H1 (cell line): ENCODE measurements around the gene MIB1.

Experiments used
- CEBPB ChIP-seq: IDR thresholded peaks from 2 replicates; pipeline ENCODE4 v1.6.1; 2012; ENCODE audit warnings: low read depth, low read length
- EP300 ChIP-seq, 2 experiments: IDR thresholded peaks; 1 replicate in 1 of 2; 2 replicates in 1 of 2; pipeline ENCODE4 v1.6.1; 2011 to 2012; ENCODE audit warnings: low read depth in 2 of 2, low read length in 2 of 2, mild to moderate bottlenecking in 2 of 2, borderline replicate concordance in 1 of 2, inconsistent platforms in 1 of 2, moderate library complexity in 1 of 2
- HDAC2 ChIP-seq, 2 experiments: fragments of 300-600 bp in 1 of 2; sonication (generic) in 1 of 2; IDR thresholded peaks; 2 replicates each; pipeline ENCODE4 v1.6.1; 2011 to 2012; ENCODE audit warnings: low read depth in 2 of 2, low read length in 2 of 2, mild to moderate bottlenecking in 2 of 2, moderate library complexity in 2 of 2, borderline replicate concordance in 1 of 2, inconsistent platforms in 1 of 2
- JUND ChIP-seq: IDR thresholded peaks from 2 replicates; pipeline ENCODE4 v1.6.1; 2011; ENCODE audit warnings: mild to moderate bottlenecking, improper control_type of control experiment, low read length
- NRF1 ChIP-seq: IDR thresholded peaks from 2 replicates; pipeline ENCODE4 v1.6.1; 2011; ENCODE audit warnings: mild to moderate bottlenecking, low read depth, low read length, improper control_type of control experiment
- TCF12 ChIP-seq: IDR thresholded peaks from 2 replicates; pipeline ENCODE4 v1.6.1; 2011; ENCODE audit warnings: low read depth, mild to moderate bottlenecking, low read length
- TF ChIP-seq, protein P1 (sequence below), 3 experiments: IDR thresholded peaks; 1 replicate in 2 of 3; 2 replicates in 1 of 3; pipeline versions ENCODE4 v1.5.1 to v1.6.1; 2011; ENCODE audit warnings: low read length in 3 of 3, mild to moderate bottlenecking in 3 of 3, inconsistent platforms in 2 of 3, low read depth in 1 of 3, moderate library complexity in 1 of 3; ENCODE audit not compliant: insufficient read depth in 1 of 3; ENCODE audit errors: control extremely low read depth in 1 of 3

GRCh38 chr18:21759836-21760235, 19.2 kb downstream of the MIB1 start:
- TF ChIP-seq EP300 (IDR thresholded peaks at IDR 0.05; ENCODE audit: borderline replicate concordance in 1 of 2, low read depth in 2 of 2, low read length in 2 of 2) (no peak), NRF1 (no peak), CEBPB (no peak), HDAC2 (IDR thresholded peaks at IDR 0.05; ENCODE audit: borderline replicate concordance in 1 of 2, low read depth in 2 of 2, low read length in 2 of 2) (no peak), JUND (no peak), TCF12 (no peak)
- TF ChIP-seq, protein P1, sequence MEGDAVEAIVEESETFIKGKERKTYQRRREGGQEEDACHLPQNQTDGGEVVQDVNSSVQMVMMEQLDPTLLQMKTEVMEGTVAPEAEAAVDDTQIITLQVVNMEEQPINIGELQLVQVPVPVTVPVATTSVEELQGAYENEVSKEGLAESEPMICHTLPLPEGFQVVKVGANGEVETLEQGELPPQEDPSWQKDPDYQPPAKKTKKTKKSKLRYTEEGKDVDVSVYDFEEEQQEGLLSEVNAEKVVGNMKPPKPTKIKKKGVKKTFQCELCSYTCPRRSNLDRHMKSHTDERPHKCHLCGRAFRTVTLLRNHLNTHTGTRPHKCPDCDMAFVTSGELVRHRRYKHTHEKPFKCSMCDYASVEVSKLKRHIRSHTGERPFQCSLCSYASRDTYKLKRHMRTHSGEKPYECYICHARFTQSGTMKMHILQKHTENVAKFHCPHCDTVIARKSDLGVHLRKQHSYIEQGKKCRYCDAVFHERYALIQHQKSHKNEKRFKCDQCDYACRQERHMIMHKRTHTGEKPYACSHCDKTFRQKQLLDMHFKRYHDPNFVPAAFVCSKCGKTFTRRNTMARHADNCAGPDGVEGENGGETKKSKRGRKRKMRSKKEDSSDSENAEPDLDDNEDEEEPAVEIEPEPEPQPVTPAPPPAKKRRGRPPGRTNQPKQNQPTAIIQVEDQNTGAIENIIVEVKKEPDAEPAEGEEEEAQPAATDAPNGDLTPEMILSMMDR (IDR thresholded peaks at IDR 0.05; ENCODE audit: control extremely low read depth in 1 of 3, insufficient read depth in 1 of 3, low read depth in 1 of 3, low read length in 3 of 3) = no peak
